Natural killer cell (primary cell): ENCODE results near the gene FLT3LG. TPM values are rescaled to one million over a fixed set of nuclear protein-coding genes. Genes with fewer than 3 reads are reported as not detected.

Experiments
- ATAC-seq, 3 donors: fragments of 150-1000 bp in 2 of 3; fragments of 200-7000 bp in 1 of 3; cut with Tn5 transposase; 1 replicate in 1 of 3; 2 replicates in 2 of 3; pipeline ENCODE4 v1.10.0; 2021; ENCODE audit warnings: mild to moderate bottlenecking in 2 of 3, moderate library complexity in 2 of 3
- DNase-seq, 2 donors: peaks; one replicate each; pipeline versions ENCODE4 v3.0.0 to v3.0.0-alpha.2; 2013 to 2021; ENCODE audit warnings: mixed read lengths in 1 of 2
- H3K27ac ChIP-seq: one replicate; pipeline ENCODE4 v1.5.1; 2013; ENCODE audit warnings: mild to moderate bottlenecking, low read length
- H3K27me3 ChIP-seq: one replicate; pipeline ENCODE4 v1.6.1; 2013; ENCODE audit warnings: low read length; ENCODE audit not compliant: control insufficient read depth, insufficient read depth
- H3K36me3 ChIP-seq: one replicate; pipeline ENCODE4 v1.6.1; 2013; ENCODE audit warnings: low read length; ENCODE audit not compliant: control insufficient read depth, insufficient read depth
- H3K4me1 ChIP-seq: one replicate; pipeline ENCODE4 v1.6.1; 2013; ENCODE audit warnings: low read length; ENCODE audit not compliant: control insufficient read depth, insufficient read depth
- H3K4me3 ChIP-seq: one replicate; pipeline ENCODE4 v1.5.1; 2013; ENCODE audit warnings: low read length
- H3K9me3 ChIP-seq: one replicate; pipeline ENCODE4 v1.6.1; 2013; ENCODE audit warnings: low read length; ENCODE audit not compliant: control insufficient read depth, insufficient read depth
- H3K27ac Mint-ChIP-seq, 2 donors: one replicate each; pipeline ENCODE4 v1.8.0; 2022; ENCODE audit warnings: mild to moderate bottlenecking in 2 of 2, mixed read lengths in 2 of 2, moderate library complexity in 1 of 2
- H3K27me3 Mint-ChIP-seq, 2 donors: one replicate each; pipeline ENCODE4 v1.8.0; 2022; ENCODE audit warnings: low read depth in 2 of 2, mixed read lengths in 2 of 2
- H3K36me3 Mint-ChIP-seq: one replicate; pipeline ENCODE4 v1.8.0; 2022; ENCODE audit warnings: mixed read lengths
- H3K4me1 Mint-ChIP-seq, 2 donors: one replicate each; pipeline ENCODE4 v1.8.0; 2022; ENCODE audit warnings: mixed read lengths in 2 of 2
- H3K4me3 Mint-ChIP-seq: one replicate; pipeline ENCODE4 v1.8.0; 2022; ENCODE audit warnings: mild to moderate bottlenecking, moderate library complexity, mixed read lengths
- H3K9me3 Mint-ChIP-seq, 2 donors: one replicate each; pipeline ENCODE4 v1.8.0; 2022; ENCODE audit warnings: mixed read lengths in 2 of 2
- CTCF ChIP-seq: fragments of 200-600 bp; IDR thresholded peaks from one replicate; pipeline ENCODE4 v1.8.0; 2022; ENCODE audit warnings: antibody characterized with exemption
- WGBS: methylation state at CpG from one replicate; pipeline ENCODE4 v1.1.7; 2013; ENCODE audit warnings: missing lambda C conversion rate; ENCODE audit not compliant: insufficient coverage; 5-methylcytosine and 5-hydroxymethylcytosine counted together
- intact Hi-C: fragments of 100-400 bp; cut with micrococcal nuclease; formaldehyde crosslinking; loops from one replicate; pipeline ENCODE4 v1.14.2; 2022
- total RNA-seq, 4 donors: library from RNA; stranded (reverse); fragments of 120-200 nt in 1 of 4; gene quantifications; one replicate each; pipeline versions ENCODE4 v1.2.3 to v1.2.4, GENCODE V29; 2013 to 2022

Gene FLT3LG
- total RNA-seq, 3 donors from 2014 or later (not counting 1 experiment from before 2014, with no cell fraction given) = 44.7 to 65.7 (median 64.8) TPM

- peak overlapping the region in 1 of 2 donors; percentile 58 for H3K27ac Mint-ChIP-seq
- Histone ChIP-seq H3K27ac (no peak overlapping the region), H3K4me1 (peaks cover 49% of the 10 kb centered on the region), H3K4me3 (no peak overlapping the region), H3K27me3 (peaks cover 82% of the 10 kb centered on the region), H3K36me3 (no peaks in the 10 kb centered on the region), H3K9me3 (no peaks in the 10 kb centered on the region)
- TF ChIP-seq CTCF = no peak
- ATAC-seq (peak in 2 of 3 donors; percentile 33 to 36), DNase-seq (peak in 1 of 2 donors; percentile 59)
- H3K9me3 Mint-ChIP-seq = no peaks in the 10 kb centered on the region
- intact Hi-C loops = no loop called here
- peaks cover 77 to 87% of the 10 kb centered on the region in 2 donors for H3K27me3 Mint-ChIP-seq
- 12% methylated on average over 63 of the region's 63 CpGs for WGBS
- peaks cover 31 to 49% of the 10 kb centered on the region in 2 donors for H3K4me1 Mint-ChIP-seq
- H3K4me3 Mint-ChIP-seq = no peak overlapping the region
- H3K36me3 Mint-ChIP-seq = no peaks in the 10 kb centered on the region
Measured at GRCh38 chr19:49432141-49433073, 41.6 kb upstream of the FLT3LG start.

- ATAC-seq = no peak
- Mint-ChIP-seq H3K9me3 (no peaks in the 10 kb centered on the region), H3K27me3 (peaks cover 77 to 89% of the 10 kb centered on the region in 2 donors), H3K27ac (no peak overlapping the region), H3K36me3 (no peaks in the 10 kb centered on the region), H3K4me1 (peaks cover 22 to 43% of the 10 kb centered on the region in 2 donors), H3K4me3 (no peak overlapping the region)
- peaks cover 39% of the 10 kb centered on the region for H3K4me1 ChIP-seq
- H3K4me3 ChIP-seq = no peak overlapping the region
- no peak for TF ChIP-seq CTCF
- intact Hi-C loops = no loop called here
- no peak overlapping the region for H3K27ac ChIP-seq
- H3K36me3 ChIP-seq = no peaks in the 10 kb centered on the region
- 21% methylated on average over 31 of the region's 31 CpGs for WGBS
- peaks cover 80% of the 10 kb centered on the region for H3K27me3 ChIP-seq
- H3K9me3 ChIP-seq = no peaks in the 10 kb centered on the region
- DNase-seq = no peak
Measured at GRCh38 chr19:49433240-49433901, 40.6 kb upstream of the FLT3LG start.

GRCh38 chr19:49434907-49435583, 39.0 kb upstream of the FLT3LG start:
- no peaks in the 10 kb centered on the region for H3K36me3 Mint-ChIP-seq
- H3K27ac Mint-ChIP-seq = no peak overlapping the region

More at GRCh38 chr19:49434907-49435583, 39.0 kb upstream of the FLT3LG start:
- H3K4me1 ChIP-seq = peaks cover 34% of the 10 kb centered on the region
- intact Hi-C loops = no loop called here
- no peaks in the 10 kb centered on the region for H3K9me3 ChIP-seq
- Mint-ChIP-seq H3K4me3 (no peak overlapping the region), H3K4me1 (peaks cover 16 to 37% of the 10 kb centered on the region in 2 donors), H3K9me3 (no peaks in the 10 kb centered on the region), H3K27me3 (peaks cover 81 to 92% of the 10 kb centered on the region in 2 donors)
- whole genome bisulfite sequencing = 89% methylated on average over 18 of the region's 18 CpGs
- H3K36me3 ChIP-seq = no peaks in the 10 kb centered on the region
- H3K27me3 ChIP-seq = peaks cover 78% of the 10 kb centered on the region
- H3K27ac ChIP-seq = no peak overlapping the region
- no peak overlapping the region for H3K4me3 ChIP-seq
- DNase-seq (no peak), ATAC-seq (no peak)
- no peak for TF ChIP-seq CTCF
